Calu3 (cell line): ENCODE measurements around the gene AMN1. TPM values are rescaled to one million over a fixed set of nuclear protein-coding genes. Genes with fewer than 3 reads are reported as not detected.

Experiments used
- BruUV-seq: library from RNA; stranded (reverse); fragments of 400-500 nt; replicated peaks from 2 replicates; lab custom pipeline; 2021; lab: Mats Ljungman, UMichigan
- CTCF ChIA-PET: fragments of 300-600 bp; sonication (Branson Sonifier 250); formaldehyde crosslinking; loops from one replicate; lab custom pipeline; 2022; ENCODE audit warnings: antibody characterized with exemption; lab: Charles Lee
- DNase-seq: peaks from one replicate; pipeline ENCODE4 v3.0.0; 2022
- H3K27ac Mint-ChIP-seq: one replicate; pipeline ENCODE4 v1.8.0; 2022; ENCODE audit warnings: mixed read lengths; ENCODE audit not compliant: unreplicated experiment
- H3K27me3 Mint-ChIP-seq: one replicate; pipeline ENCODE4 v1.8.0; 2022; ENCODE audit warnings: mixed read lengths; ENCODE audit not compliant: unreplicated experiment
- H3K36me3 Mint-ChIP-seq: one replicate; pipeline ENCODE4 v1.8.0; 2022; ENCODE audit warnings: mild to moderate bottlenecking, moderate library complexity, mixed read lengths; ENCODE audit not compliant: insufficient read depth, unreplicated experiment
- H3K4me1 Mint-ChIP-seq: one replicate; pipeline ENCODE4 v1.8.0; 2022; ENCODE audit warnings: mild to moderate bottlenecking, low read depth, mixed read lengths; ENCODE audit not compliant: unreplicated experiment
- H3K4me3 Mint-ChIP-seq: one replicate; pipeline ENCODE4 v1.8.0; 2022; ENCODE audit warnings: mild to moderate bottlenecking, low read depth, moderate library complexity, mixed read lengths; ENCODE audit not compliant: unreplicated experiment
- H3K9me3 Mint-ChIP-seq: one replicate; pipeline ENCODE4 v1.8.0; 2022; ENCODE audit warnings: low read depth, mixed read lengths; ENCODE audit not compliant: unreplicated experiment
- intact Hi-C: fragments of 100-400 bp; cut with micrococcal nuclease; formaldehyde crosslinking; loops from one replicate; pipeline ENCODE4 v1.10.0; 2022; ENCODE audit not compliant: unreplicated experiment
- total RNA-seq: library from RNA; stranded (reverse); gene quantifications from 2 replicates; pipeline ENCODE4 v1.2.3, GENCODE V29; 2022
- TF ChIP-seq, protein P1 (sequence below): fragments of 200-600 bp; IDR thresholded peaks from one replicate; pipeline ENCODE4 v1.8.0; 2022; ENCODE audit warnings: antibody characterized with exemption; ENCODE audit not compliant: unreplicated experiment

The AMN1 gene
- total RNA-seq, 1 experiment from 2014 or later: 13.5 TPM

DNA sequence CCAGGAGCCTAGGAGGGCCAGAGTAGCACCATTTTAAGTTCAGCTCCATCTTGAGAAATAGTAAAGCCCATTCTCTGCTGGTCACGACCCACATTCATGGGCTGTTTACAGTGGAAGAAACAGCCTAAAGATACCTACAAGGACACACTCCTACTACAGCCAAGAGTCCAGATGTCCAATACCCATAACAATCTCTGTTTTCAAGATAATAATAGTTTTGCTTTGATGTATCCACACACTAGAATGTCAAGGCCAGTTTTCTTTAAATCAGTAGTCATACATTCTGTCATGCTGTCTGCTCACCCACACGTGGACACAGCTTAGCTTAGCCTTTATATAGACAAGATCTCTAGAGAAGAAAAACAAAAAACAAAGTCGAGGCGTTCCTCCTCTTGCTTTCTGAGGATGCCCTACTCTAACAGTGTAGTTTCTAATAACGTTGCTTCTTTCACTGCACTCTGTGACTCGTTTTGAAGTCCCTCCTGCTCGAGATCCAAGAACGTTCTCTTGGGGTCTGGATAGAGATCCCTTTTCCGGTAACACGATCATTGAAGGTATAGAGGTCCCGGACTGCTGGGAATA, 87.2 kb downstream of the AMN1 start:
- TF ChIP-seq, protein P1, sequence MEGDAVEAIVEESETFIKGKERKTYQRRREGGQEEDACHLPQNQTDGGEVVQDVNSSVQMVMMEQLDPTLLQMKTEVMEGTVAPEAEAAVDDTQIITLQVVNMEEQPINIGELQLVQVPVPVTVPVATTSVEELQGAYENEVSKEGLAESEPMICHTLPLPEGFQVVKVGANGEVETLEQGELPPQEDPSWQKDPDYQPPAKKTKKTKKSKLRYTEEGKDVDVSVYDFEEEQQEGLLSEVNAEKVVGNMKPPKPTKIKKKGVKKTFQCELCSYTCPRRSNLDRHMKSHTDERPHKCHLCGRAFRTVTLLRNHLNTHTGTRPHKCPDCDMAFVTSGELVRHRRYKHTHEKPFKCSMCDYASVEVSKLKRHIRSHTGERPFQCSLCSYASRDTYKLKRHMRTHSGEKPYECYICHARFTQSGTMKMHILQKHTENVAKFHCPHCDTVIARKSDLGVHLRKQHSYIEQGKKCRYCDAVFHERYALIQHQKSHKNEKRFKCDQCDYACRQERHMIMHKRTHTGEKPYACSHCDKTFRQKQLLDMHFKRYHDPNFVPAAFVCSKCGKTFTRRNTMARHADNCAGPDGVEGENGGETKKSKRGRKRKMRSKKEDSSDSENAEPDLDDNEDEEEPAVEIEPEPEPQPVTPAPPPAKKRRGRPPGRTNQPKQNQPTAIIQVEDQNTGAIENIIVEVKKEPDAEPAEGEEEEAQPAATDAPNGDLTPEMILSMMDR: no peak
- Mint-ChIP-seq H3K9me3 (no peaks in the 10 kb centered on the region), H3K4me3 (no peak overlapping the region), H3K27me3 (no peaks in the 10 kb centered on the region), H3K4me1 (no peaks in the 10 kb centered on the region), H3K36me3 (no peaks in the 10 kb centered on the region), H3K27ac (no peak overlapping the region)
- CTCF ChIA-PET: no interaction called here
- no TSS peak for BruUV-seq
- intact Hi-C loops: no loop called here
- no peak for DNase-seq

DNA sequence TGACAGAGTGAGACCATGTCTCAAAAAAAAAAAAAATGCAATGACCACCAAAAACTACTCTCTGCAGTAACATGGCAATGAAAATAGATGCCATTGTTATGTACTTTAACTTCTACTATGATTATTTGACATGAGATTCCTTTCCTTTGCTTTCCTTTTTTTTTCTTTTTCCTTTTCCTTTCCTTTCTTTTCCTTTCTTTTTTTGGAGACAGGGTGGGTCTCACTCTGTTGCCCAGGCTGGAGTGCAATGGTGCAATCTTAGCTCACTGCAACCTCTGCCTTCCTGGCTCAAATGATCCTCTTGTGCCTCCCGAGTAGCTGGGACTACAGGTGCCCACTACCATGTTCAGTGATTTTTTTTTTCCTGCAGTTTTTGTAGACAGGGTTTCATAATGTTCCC, 94.2 kb downstream of the AMN1 start:
- H3K4me3 Mint-ChIP-seq: no peak overlapping the region

DNA sequence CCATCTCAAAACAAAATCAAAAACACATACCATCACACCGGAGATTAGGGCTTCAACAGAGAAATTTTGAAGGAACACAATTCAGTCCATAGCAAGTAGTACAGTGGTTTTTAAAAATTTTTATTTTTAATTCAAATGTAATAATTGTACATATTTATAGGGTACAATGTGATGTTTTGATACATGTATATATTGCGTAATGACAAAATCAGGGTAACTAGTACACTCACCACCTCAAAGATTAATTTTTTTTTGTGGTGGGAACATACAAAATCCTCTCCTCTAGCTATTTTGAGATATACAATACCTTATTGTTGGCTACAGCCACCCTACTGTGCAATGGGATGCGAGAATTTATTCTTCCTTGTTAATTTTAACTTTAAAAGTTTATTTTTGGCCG, 95.4 kb downstream of the AMN1 start:
- intact Hi-C loops: loop anchor here (10.0 kb wide), 1 partner anchor 139 kb away; no protein-coding TSS in a partner anchor
- TF ChIP-seq, protein P1: no peak
- BruUV-seq: no TSS peak
- CTCF ChIA-PET: no interaction called here
- H3K27me3 Mint-ChIP-seq: no peaks in the 10 kb centered on the region
- H3K36me3 Mint-ChIP-seq: no peaks in the 10 kb centered on the region
- H3K4me3 Mint-ChIP-seq: no peak overlapping the region
- H3K9me3 Mint-ChIP-seq: no peaks in the 10 kb centered on the region
- H3K4me1 Mint-ChIP-seq: no peaks in the 10 kb centered on the region
- no peak overlapping the region for H3K27ac Mint-ChIP-seq
- DNase-seq: no peak

More for the DNA sequence above, 94.2 kb downstream of the AMN1 start:
- DNase-seq: no peak
- TF ChIP-seq, protein P1: no peak
- no peaks in the 10 kb centered on the region for H3K36me3 Mint-ChIP-seq
- H3K9me3 Mint-ChIP-seq: no peaks in the 10 kb centered on the region
- no TSS peak for BruUV-seq
- CTCF ChIA-PET: interaction anchor here (0.6 to 2.5 kb wide), 3 partner anchors 232 to 420 kb away, joined by 3 to 19 read pairs (median 6); no protein-coding TSS in a partner anchor
- no peak overlapping the region for H3K27ac Mint-ChIP-seq
- no peaks in the 10 kb centered on the region for H3K4me1 Mint-ChIP-seq
- no peaks in the 10 kb centered on the region for H3K27me3 Mint-ChIP-seq
- intact Hi-C loops: loop anchor here (5.0 to 10.0 kb wide), 2 partner anchors 140 to 382 kb away; no protein-coding TSS in a partner anchor

DNA sequence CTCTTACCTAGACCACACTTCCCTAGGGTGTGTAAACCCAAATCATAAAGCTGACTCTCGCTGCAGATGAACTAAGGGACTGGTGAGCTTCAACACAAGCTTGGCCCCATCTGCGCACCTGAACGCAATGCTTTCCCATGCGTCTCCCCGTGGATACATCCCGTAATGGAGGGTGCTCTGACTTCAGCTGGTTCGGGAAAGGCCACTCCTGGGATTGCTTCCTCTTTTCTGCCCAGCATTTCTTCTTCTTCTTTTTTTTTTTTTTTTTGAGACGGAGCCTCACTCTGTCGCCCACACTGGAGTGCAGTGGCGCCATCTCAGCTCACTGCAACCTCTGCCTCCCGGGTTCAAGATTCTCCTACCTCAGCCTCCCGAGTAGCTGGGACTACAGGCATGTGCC, 97.0 kb downstream of the AMN1 start:
- CTCF ChIA-PET: no interaction called here
- intact Hi-C loops: loop anchor here (10.0 kb wide), 1 partner anchor 137 kb away; no protein-coding TSS in a partner anchor
- H3K36me3 Mint-ChIP-seq: no peaks in the 10 kb centered on the region
- no peaks in the 10 kb centered on the region for H3K27me3 Mint-ChIP-seq
- TF ChIP-seq, protein P1: no peak
- no peak for DNase-seq
- no TSS peak for BruUV-seq
- H3K9me3 Mint-ChIP-seq: no peaks in the 10 kb centered on the region
- H3K27ac Mint-ChIP-seq: no peak overlapping the region
- H3K4me1 Mint-ChIP-seq: no peaks in the 10 kb centered on the region
- H3K4me3 Mint-ChIP-seq: no peak overlapping the region
